Fibroblast of lung (primary cell): ENCODE measurements around the gene KCTD13. TPM values are rescaled to one million over a fixed set of nuclear protein-coding genes. Genes with fewer than 3 reads are reported as not detected.

Source experiments
- DNase-seq, 2 donors: peaks; one replicate each; pipeline versions ENCODE4 v3.0.0 to v3.0.0-alpha.2; 2010; ENCODE audit warnings: low read depth in 2 of 2
- H2AFZ ChIP-seq: 2 replicates; pipeline ENCODE4 v1.5.1; 2012; ENCODE audit warnings: low read length, control low read depth, inconsistent platforms
- H3K27ac ChIP-seq: 2 replicates; pipeline ENCODE4 v1.5.1; 2011; ENCODE audit warnings: low read length, control low read depth; ENCODE audit not compliant: insufficient read depth
- H3K27me3 ChIP-seq: 2 replicates; pipeline ENCODE4 v1.5.1; 2011; ENCODE audit warnings: mild to moderate bottlenecking, low read length; ENCODE audit not compliant: control insufficient read depth, insufficient read depth
- H3K36me3 ChIP-seq: 2 replicates; pipeline ENCODE4 v1.5.1; 2011; ENCODE audit warnings: low read length; ENCODE audit not compliant: control insufficient read depth, insufficient read depth
- H3K4me1 ChIP-seq: 2 replicates; pipeline ENCODE4 v1.5.1; 2011; ENCODE audit warnings: low read length; ENCODE audit not compliant: control insufficient read depth, insufficient read depth; ENCODE audit errors: extremely low read depth
- H3K4me2 ChIP-seq: 2 replicates; pipeline ENCODE4 v1.5.1; 2011; ENCODE audit warnings: low read length, control low read depth; ENCODE audit not compliant: insufficient read depth; ENCODE audit errors: extremely low read depth
- H3K4me3 ChIP-seq, 4 experiments: fragments of 200-600 bp in 1 of 4; sonication (generic) in 1 of 4; replicated peaks in 1 of 4; 2 replicates each; pipeline ENCODE4 v1.5.1; 2011 to 2016; ENCODE audit warnings: low read length in 4 of 4, low read depth in 3 of 4, mild to moderate bottlenecking in 3 of 4, control low read depth in 2 of 4, inconsistent platforms in 1 of 4, mixed read lengths in 1 of 4; ENCODE audit not compliant: insufficient read depth in 1 of 4; ENCODE audit errors: control extremely low read depth in 1 of 4
- H3K79me2 ChIP-seq: 2 replicates; pipeline ENCODE4 v1.5.1; 2012; ENCODE audit warnings: mild to moderate bottlenecking, low read length, inconsistent platforms; ENCODE audit not compliant: control insufficient read depth, insufficient read depth
- H3K9ac ChIP-seq: 2 replicates; pipeline ENCODE4 v1.5.1; 2011; ENCODE audit warnings: mild to moderate bottlenecking, low read length, control low read depth; ENCODE audit not compliant: insufficient read depth
- H3K9me3 ChIP-seq: 2 replicates; pipeline ENCODE4 v1.5.1; 2012; ENCODE audit warnings: low read depth, low read length; ENCODE audit not compliant: control insufficient read depth, insufficient read depth
- H4K20me1 ChIP-seq: 2 replicates; pipeline ENCODE4 v1.5.1; 2011; ENCODE audit warnings: low read length; ENCODE audit not compliant: control insufficient read depth, insufficient read depth; ENCODE audit errors: extremely low read depth
- EZH2 ChIP-seq: IDR thresholded peaks from 2 replicates; pipeline ENCODE4 v1.5.1; 2012; ENCODE audit warnings: low read length, control low read depth, mild to moderate bottlenecking; ENCODE audit errors: missing control alignments
- polyA plus RNA-seq, 2 donors: library from polyadenylated mRNA; depleted of rRNA in 1 of 2; stranded (reverse) in 1 of 2; unstranded in 1 of 2; fragments of >200 nt; gene quantifications; 2 replicates each; pipeline ENCODE4 v1.2.1, GENCODE V29; 2011 to 2012; ENCODE audit warnings: missing spikeins in 1 of 2
- total RNA-seq: library from RNA; depleted of rRNA; stranded (reverse); fragments of >200 nt; gene quantifications from 2 replicates; pipeline ENCODE4 v1.2.1, GENCODE V29; 2014
- TF ChIP-seq, protein P1 (sequence below), 2 donors: IDR thresholded peaks in 1 of 2; conservative IDR thresholded peaks in 1 of 2; 1 replicate in 1 of 2; 2 replicates in 1 of 2; pipeline ENCODE4 v1.5.1; 2011 to 2012; ENCODE audit warnings: low read length in 2 of 2, control low read depth in 1 of 2, inconsistent platforms in 1 of 2, low read depth in 1 of 2, mild to moderate bottlenecking in 1 of 2

The KCTD13 gene
- total and polyA plus RNA-seq, 2 donors (not counting 1 experiment from before 2014, with no cell fraction given) = 5.9 to 6.3 TPM

DNA sequence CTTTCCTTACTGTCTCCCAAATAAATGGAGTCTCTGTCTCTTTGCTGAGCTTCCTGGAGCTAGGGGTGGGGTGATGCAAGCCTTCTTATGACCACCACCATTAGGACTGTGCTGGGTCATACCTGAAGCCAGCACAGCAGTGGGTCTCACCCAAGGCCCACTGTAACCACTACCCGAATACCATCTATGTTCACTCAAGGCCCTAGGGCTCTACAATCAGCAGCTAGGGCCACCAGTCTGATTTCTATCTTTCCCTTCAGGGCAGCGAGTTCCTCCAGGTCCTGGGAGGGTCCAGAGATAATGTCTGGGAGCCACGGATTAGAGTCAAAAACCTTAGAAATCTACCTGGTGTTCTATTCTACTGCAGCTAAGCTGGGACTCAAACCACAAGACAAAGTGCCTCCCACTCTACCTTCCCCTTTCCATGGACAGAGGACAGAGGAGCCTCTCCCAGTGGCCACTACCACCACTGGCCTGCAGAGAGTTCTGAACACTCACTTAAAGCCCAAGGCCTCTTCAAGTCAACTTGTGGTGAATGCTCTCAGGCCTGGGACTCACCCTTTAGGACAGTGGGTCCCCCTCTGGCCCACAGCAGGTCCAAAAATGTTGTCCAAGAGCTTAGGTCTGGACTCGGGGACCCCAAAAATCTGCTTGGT, 24.9 kb upstream of the KCTD13 start:
- Histone ChIP-seq H3K79me2 (no peaks in the 10 kb centered on the region), H3K36me3 (no peaks in the 10 kb centered on the region), H3K9me3 (no peaks in the 10 kb centered on the region), H3K27ac (no peak overlapping the region), H3K4me3 (no peak overlapping the region), H3K4me1 (no peaks in the 10 kb centered on the region), H4K20me1 (no peaks in the 10 kb centered on the region), H3K9ac (no peak overlapping the region), H3K4me2 (no peak overlapping the region), H2AFZ (no peak overlapping the region), H3K27me3 (no peaks in the 10 kb centered on the region)
- TF ChIP-seq, protein P1, sequence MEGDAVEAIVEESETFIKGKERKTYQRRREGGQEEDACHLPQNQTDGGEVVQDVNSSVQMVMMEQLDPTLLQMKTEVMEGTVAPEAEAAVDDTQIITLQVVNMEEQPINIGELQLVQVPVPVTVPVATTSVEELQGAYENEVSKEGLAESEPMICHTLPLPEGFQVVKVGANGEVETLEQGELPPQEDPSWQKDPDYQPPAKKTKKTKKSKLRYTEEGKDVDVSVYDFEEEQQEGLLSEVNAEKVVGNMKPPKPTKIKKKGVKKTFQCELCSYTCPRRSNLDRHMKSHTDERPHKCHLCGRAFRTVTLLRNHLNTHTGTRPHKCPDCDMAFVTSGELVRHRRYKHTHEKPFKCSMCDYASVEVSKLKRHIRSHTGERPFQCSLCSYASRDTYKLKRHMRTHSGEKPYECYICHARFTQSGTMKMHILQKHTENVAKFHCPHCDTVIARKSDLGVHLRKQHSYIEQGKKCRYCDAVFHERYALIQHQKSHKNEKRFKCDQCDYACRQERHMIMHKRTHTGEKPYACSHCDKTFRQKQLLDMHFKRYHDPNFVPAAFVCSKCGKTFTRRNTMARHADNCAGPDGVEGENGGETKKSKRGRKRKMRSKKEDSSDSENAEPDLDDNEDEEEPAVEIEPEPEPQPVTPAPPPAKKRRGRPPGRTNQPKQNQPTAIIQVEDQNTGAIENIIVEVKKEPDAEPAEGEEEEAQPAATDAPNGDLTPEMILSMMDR (conservative IDR thresholded peaks at IDR 0.05 in 1 of 2, IDR thresholded peaks at IDR 0.05 in 1 of 2; ENCODE audit: low read depth in 1 of 2, low read length in 2 of 2) = no peak
- no peak for TF ChIP-seq EZH2
- DNase-seq = no peak

DNA sequence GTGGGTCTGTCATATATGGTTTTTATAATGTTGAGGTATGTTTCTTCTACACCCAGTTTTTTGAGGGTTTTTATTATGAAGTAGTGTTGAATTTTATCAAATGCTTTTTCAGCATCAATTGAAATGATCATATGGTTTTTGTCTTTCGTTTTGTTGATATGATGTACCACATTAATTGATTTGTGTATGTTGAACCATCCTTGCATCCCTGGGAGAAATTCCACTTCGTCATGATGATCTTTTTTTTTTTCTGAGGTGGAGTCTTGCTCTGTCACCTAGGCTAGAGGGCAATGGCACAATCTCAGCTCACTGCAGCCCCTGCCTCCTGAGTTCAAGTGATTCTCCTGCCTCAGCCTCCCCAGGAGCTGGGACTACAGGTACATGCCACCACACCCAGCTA, 21.9 kb upstream of the KCTD13 start:
- DNase-seq = no peak
- H3K4me1 ChIP-seq = peaks cover 7% of the 10 kb centered on the region
- TF ChIP-seq, protein P1 (conservative IDR thresholded peaks at IDR 0.05 in 1 of 2, IDR thresholded peaks at IDR 0.05 in 1 of 2; ENCODE audit: low read depth in 1 of 2, low read length in 2 of 2) = no peak
- no peak for TF ChIP-seq EZH2

DNA sequence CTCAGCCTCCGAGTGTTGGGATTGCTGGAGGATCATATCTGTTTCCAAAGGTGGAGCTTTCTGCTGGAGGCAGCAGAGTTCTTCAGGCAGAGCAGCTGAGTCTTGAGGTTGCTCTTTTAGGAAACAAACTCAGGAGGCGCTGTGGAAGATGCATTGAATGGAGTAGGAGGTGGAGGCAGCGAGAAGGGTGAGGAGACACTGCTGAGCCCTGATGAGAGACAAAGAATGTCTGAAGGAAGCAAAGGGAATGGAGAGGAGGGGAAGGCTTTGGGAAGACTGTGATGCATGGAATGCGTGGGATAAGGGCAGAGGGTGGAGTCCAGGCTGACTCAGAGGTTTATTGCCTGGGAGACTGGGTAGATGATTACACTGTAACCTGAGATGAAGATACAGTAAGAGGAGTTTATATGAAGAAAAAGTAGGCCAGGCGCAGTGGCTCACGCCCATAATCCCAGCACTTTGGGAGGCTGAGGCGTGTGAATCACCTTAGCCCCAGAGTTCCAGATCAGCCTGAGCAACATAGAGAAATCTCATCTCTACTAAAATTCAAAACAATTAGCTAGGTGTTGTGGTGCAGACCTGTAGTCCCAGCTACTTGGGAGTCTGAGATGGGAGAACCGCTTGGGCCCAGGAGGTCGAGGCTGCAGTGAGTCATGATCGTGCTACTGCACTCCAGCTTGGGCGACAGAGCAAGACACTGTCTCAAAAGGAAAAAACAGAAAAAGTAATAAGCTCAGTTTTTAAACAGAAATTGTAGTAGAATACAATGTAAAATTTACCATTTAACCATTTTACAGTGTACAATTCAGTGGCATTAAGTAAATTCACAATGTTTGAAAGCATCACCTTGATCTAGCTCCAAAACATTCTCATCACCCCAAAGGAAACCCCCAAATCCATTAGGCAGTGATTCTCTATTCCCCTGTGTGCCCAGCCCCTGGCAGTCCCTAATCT, 18.1 kb upstream of the KCTD13 start:
- DNase-seq = peak; percentile 98 to 99
- Histone ChIP-seq H3K4me1 (peaks cover 7% of the 10 kb centered on the region), H3K36me3 (no peaks in the 10 kb centered on the region), H3K79me2 (no peaks in the 10 kb centered on the region), H3K4me2 (peak overlapping the region; percentile 74), H3K9ac (peak overlapping the region; percentile 36), H3K27me3 (no peaks in the 10 kb centered on the region), H3K9me3 (no peaks in the 10 kb centered on the region), H2AFZ (peak overlapping the region; percentile 56), H3K4me3 (peak overlapping the region in 1 of 4 experiments; percentile 31), H4K20me1 (no peaks in the 10 kb centered on the region), H3K27ac (peak overlapping the region; percentile 88)
- no peak for TF ChIP-seq EZH2
- TF ChIP-seq, protein P1 (conservative IDR thresholded peaks at IDR 0.05 in 1 of 2, IDR thresholded peaks at IDR 0.05 in 1 of 2; ENCODE audit: low read depth in 1 of 2, low read length in 2 of 2) = peak; percentile 36

More for the DNA sequence above, 21.9 kb upstream of the KCTD13 start:
- Histone ChIP-seq H3K4me2 (no peak overlapping the region), H2AFZ (no peak overlapping the region), H3K4me3 (no peak overlapping the region), H3K79me2 (no peaks in the 10 kb centered on the region), H3K36me3 (no peaks in the 10 kb centered on the region), H3K27ac (no peak overlapping the region), H3K9ac (no peak overlapping the region), H3K27me3 (no peaks in the 10 kb centered on the region), H3K9me3 (no peaks in the 10 kb centered on the region), H4K20me1 (no peaks in the 10 kb centered on the region)
